GM12878 (cell line): ENCODE measurements around the gene PRDM16. TPM values are rescaled to one million over a fixed set of nuclear protein-coding genes. Genes with fewer than 3 reads are reported as not detected.

Experiments
- ATAC-seq: fragments of 200-7000 bp; cut with Tn5 transposase; 3 replicates; pipeline ENCODE4 v1.9.1; 2020; ENCODE audit warnings: mild to moderate bottlenecking, moderate library complexity
- BruUV-seq: library from RNA; stranded (reverse); fragments of 400-500 nt; replicated peaks from 2 replicates; lab custom pipeline; 2021; lab: Mats Ljungman, UMichigan
- CTCF ChIA-PET: fragments of 300-600 bp; sonication (Branson Sonifier 250); formaldehyde crosslinking; extraction: SDS; loops from one replicate; lab custom pipeline; 2021; ENCODE audit warnings: inconsistent platforms; lab: Yijun Ruan, JAX
- POLR2A ChIA-PET: fragments of 350-600 bp; formaldehyde crosslinking; extraction: SDS; loops from one replicate; lab custom pipeline; 2021; ENCODE audit warnings: inconsistent platforms; lab: Charles Lee
- RAD21 ChIA-PET: fragments of 300-600 bp; sonication (Branson Sonifier 250); formaldehyde crosslinking; loops from one replicate; lab custom pipeline; 2023; ENCODE audit warnings: antibody characterized with exemption; ENCODE audit not compliant: unreplicated experiment; lab: Charles Lee
- SMC1A ChIA-PET: fragments of 300-600 bp; sonication (Branson Sonifier 250); formaldehyde crosslinking; loops from one replicate; lab custom pipeline; 2023; ENCODE audit not compliant: unreplicated experiment, uncharacterized antibody; lab: Charles Lee
- DNase-seq: peaks from one replicate; pipeline ENCODE4 v3.0.0-alpha.2; 2011; ENCODE audit warnings: low read depth, low spot score
- FAIRE-seq: peaks from 3 replicates; lab custom pipeline; 2011; peaks lifted over from hg19 to GRCh38; lab: Jason Lieb, UNC
- H2AFZ ChIP-seq: 2 replicates; pipeline ENCODE4 v1.6.0; 2011; ENCODE audit warnings: low read depth, low read length, control low read depth; ENCODE audit not compliant: control insufficient read depth
- H3K27ac ChIP-seq: 2 replicates; pipeline ENCODE4 v1.5.1; 2011; ENCODE audit warnings: control low read depth; ENCODE audit not compliant: control insufficient read depth, insufficient read depth
- H3K27me3 ChIP-seq, 2 experiments: replicated peaks in 1 of 2; 2 replicates each; pipeline versions ENCODE4 v1.6.0 to v1.6.1; 2011; ENCODE audit warnings: low read length in 1 of 2; ENCODE audit not compliant: control insufficient read depth in 2 of 2, insufficient read depth in 2 of 2
- H3K36me3 ChIP-seq, 2 experiments: 2 replicates each; pipeline ENCODE4 v1.5.1; 2011; ENCODE audit warnings: low read length in 1 of 2; ENCODE audit not compliant: control insufficient read depth in 2 of 2, insufficient read depth in 2 of 2
- H3K4me1 ChIP-seq: 2 replicates; pipeline ENCODE4 v1.6.1; 2011; ENCODE audit warnings: mild to moderate bottlenecking, low read length, moderate library complexity, mixed read lengths; ENCODE audit not compliant: control insufficient read depth, insufficient read depth
- H3K4me2 ChIP-seq: 2 replicates; pipeline ENCODE4 v1.6.0; 2011; ENCODE audit warnings: control low read depth; ENCODE audit not compliant: control insufficient read depth, insufficient read depth
- H3K4me3 ChIP-seq: fragments of 200-600 bp; sonication (generic); 2 replicates; pipeline ENCODE4 v1.5.1; 2016
- H3K79me2 ChIP-seq: 2 replicates; pipeline ENCODE4 v1.6.0; 2011; ENCODE audit warnings: low read length; ENCODE audit not compliant: control insufficient read depth, insufficient read depth
- H3K9ac ChIP-seq: 2 replicates; pipeline ENCODE4 v1.8.0; 2011; ENCODE audit warnings: low read length, control low read depth, mixed read lengths; ENCODE audit not compliant: control insufficient read depth, insufficient read depth
- H3K9me3 ChIP-seq: replicated peaks from 3 replicates; pipeline ENCODE4 v1.5.1; 2011; ENCODE audit warnings: mild to moderate bottlenecking, low read length; ENCODE audit not compliant: control insufficient read depth, insufficient read depth
- H4K20me1 ChIP-seq: 2 replicates; pipeline ENCODE4 v1.6.0; 2011; ENCODE audit not compliant: control insufficient read depth, insufficient read depth
- BMI1 ChIP-seq: fragments of 450-650 bp; IDR thresholded peaks from 2 replicates; pipeline ENCODE4 v1.6.1; 2016; ENCODE audit warnings: mild to moderate bottlenecking, moderate library complexity, borderline replicate concordance
- CBX3 ChIP-seq: fragments of 200-600 bp; sonication (generic); IDR thresholded peaks from 2 replicates; pipeline ENCODE4 v1.6.1; 2016; ENCODE audit warnings: low read depth, borderline replicate concordance
- CEBPB ChIP-seq, 2 experiments: fragments of 150-350 bp in 1 of 2; IDR thresholded peaks; 2 replicates each; pipeline ENCODE4 v1.6.1; 2012 to 2014; ENCODE audit warnings: low read depth in 2 of 2, low read length in 2 of 2, borderline replicate concordance in 1 of 2, inconsistent platforms in 1 of 2
- CHD1 ChIP-seq: IDR thresholded peaks from 2 replicates; pipeline ENCODE4 v1.6.1; 2012; ENCODE audit warnings: low read depth, low read length, improper control_type of control experiment
- CTCF ChIP-seq, 3 experiments: IDR thresholded peaks in 2 of 3; conservative IDR thresholded peaks in 1 of 3; 2 replicates each; pipeline ENCODE4 v1.5.1; 2011; ENCODE audit warnings: low read depth in 3 of 3, low read length in 3 of 3, mild to moderate bottlenecking in 3 of 3, control low read depth in 2 of 3, moderate library complexity in 2 of 3, inconsistent platforms in 1 of 3, mixed read lengths in 1 of 3; ENCODE audit not compliant: control insufficient read depth in 2 of 3, insufficient read depth in 1 of 3; ENCODE audit errors: extremely low read depth in 1 of 3
- GATAD2B ChIP-seq: fragments of 450-650 bp; conservative IDR thresholded peaks from 2 replicates; pipeline ENCODE4 v1.6.1; 2017; ENCODE audit warnings: low read depth, mild to moderate bottlenecking, moderate library complexity
- IKZF2 ChIP-seq, 2 experiments: fragments of 450-650 bp; IDR thresholded peaks; 2 replicates each; pipeline ENCODE4 v1.6.1; 2017; ENCODE audit warnings: mild to moderate bottlenecking in 2 of 2, moderate library complexity in 2 of 2
- NR2F1 ChIP-seq: fragments of 450-650 bp; conservative IDR thresholded peaks from 2 replicates; pipeline ENCODE4 v1.6.1; 2017; ENCODE audit warnings: mild to moderate bottlenecking
- POLR2AphosphoS2 ChIP-seq: IDR thresholded peaks from 2 replicates; pipeline ENCODE4 v1.6.1; 2011; ENCODE audit warnings: low read depth, mild to moderate bottlenecking, low read length, improper control_type of control experiment, moderate library complexity
- RELA ChIP-seq: fragments of 450-650 bp; IDR thresholded peaks from 2 replicates; pipeline ENCODE4 v1.8.0; 2014; ENCODE audit warnings: borderline replicate concordance; ENCODE audit not compliant: partially characterized antibody
- WGBS: methylation state at CpG from one replicate; pipeline ENCODE4 v1.1.6; 2016; ENCODE audit warnings: low lambda C conversion rate; ENCODE audit not compliant: insufficient replicate concordance, insufficient coverage; ENCODE audit errors: missing lambda C conversion rate; 5-methylcytosine and 5-hydroxymethylcytosine counted together
- in situ Hi-C: fragments of 300-500 bp; cut with MboI; formaldehyde crosslinking; loops from 9 replicates; pipeline ENCODE4 v1.14.3; 2018; ENCODE audit warnings: mixed read lengths
- intact Hi-C: fragments of 100-400 bp; cut with micrococcal nuclease; formaldehyde crosslinking; loops from one replicate; pipeline ENCODE4 v1.14.2; 2022; ENCODE audit not compliant: unreplicated experiment
- polyA plus RNA-seq, 11 experiments: library from polyadenylated mRNA; depleted of rRNA in 4 of 11; unstranded in 6 of 11; stranded (reverse) in 5 of 11; fragments of >200 nt; fragmentation: Nextera tagmentation in 4 of 11; fragmentation: Illumina TruSeq in 1 of 11; extraction: Ambion mirVana in 4 of 11; extraction: Trizol in 1 of 11; gene quantifications; 1 replicate in 1 of 11; 2 replicates in 10 of 11; pipeline versions ENCODE4 v1.2.1 to v1.2.3, GENCODE V29; 2011 to 2016; ENCODE audit warnings: inconsistent platforms in 2 of 11, missing spikeins in 2 of 11, low read depth in 1 of 11
- total RNA-seq, 4 experiments: library from RNA; depleted of rRNA in 3 of 4; stranded (reverse); fragments of >200 nt in 3 of 4; fragmentation: Illumina TruSeq in 1 of 4; extraction: Trizol in 1 of 4; gene quantifications; 2 replicates each; pipeline versions ENCODE4 v1.2.1 to v1.2.3, GENCODE V29; 2013 to 2021
- TF ChIP-seq, protein P1 (sequence below): fragments of 450-650 bp; IDR thresholded peaks from 2 replicates; pipeline ENCODE4 v1.6.1; 2017; ENCODE audit warnings: mild to moderate bottlenecking, moderate library complexity

PRDM16 gene
- total and polyA plus RNA-seq, 10 of the 15 experiments (the other 5 are each of a cell fraction or from before 2014, with no cell fraction given), result 0.03 TPM; not detected in 9

DNA sequence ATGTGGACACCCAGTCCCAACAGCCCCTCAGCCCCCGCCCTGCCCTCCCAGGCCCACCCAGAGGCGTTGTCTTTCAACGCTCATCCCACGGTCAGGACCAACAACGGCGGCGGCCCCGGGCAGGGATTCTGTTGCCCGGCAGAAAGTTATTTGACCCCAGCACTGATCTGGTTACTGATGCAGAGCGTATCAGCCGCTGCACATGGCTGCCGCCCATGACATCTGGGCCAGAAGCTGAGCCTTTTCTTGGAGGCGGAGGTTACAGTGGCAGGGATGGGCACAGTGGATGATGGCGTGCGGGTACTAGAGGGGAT lies 258.3 kb downstream of the PRDM16 start:
- ChIA-PET RAD21 (no interaction called here), CTCF (no interaction called here), SMC1A (no interaction called here), POLR2A (no interaction called here)
- no peak overlapping the region for H2AFZ ChIP-seq
- no peaks in the 10 kb centered on the region for H3K27me3 ChIP-seq
- intact Hi-C loops (no loop called here), in situ Hi-C loops (no loop called here)
- no peak overlapping the region for H3K9ac ChIP-seq
- no peaks in the 10 kb centered on the region for H3K9me3 ChIP-seq
- no peaks in the 10 kb centered on the region for H4K20me1 ChIP-seq
- no peak overlapping the region for H3K4me2 ChIP-seq
- no TSS peak for BruUV-seq
- H3K4me3 ChIP-seq, result no peak overlapping the region
- TF ChIP-seq POLR2AphosphoS2 (no peak), CBX3 (no peak), CHD1 (no peak), RELA (no peak), IKZF2 (IDR thresholded peaks at IDR 0.05) (no peak), NR2F1 (no peak), CTCF (IDR thresholded peaks at IDR 0.05 in 2 of 3, conservative IDR thresholded peaks at IDR 0.05 in 1 of 3; ENCODE audit: control insufficient read depth in 2 of 3, extremely low read depth in 1 of 3, insufficient read depth in 1 of 3, low read depth in 3 of 3, low read length in 3 of 3) (no peak), BMI1 (no peak), CEBPB (IDR thresholded peaks at IDR 0.05; ENCODE audit: borderline replicate concordance in 1 of 2, low read depth in 2 of 2, low read length in 2 of 2) (no peak), GATAD2B (no peak)
- TF ChIP-seq, protein P1, sequence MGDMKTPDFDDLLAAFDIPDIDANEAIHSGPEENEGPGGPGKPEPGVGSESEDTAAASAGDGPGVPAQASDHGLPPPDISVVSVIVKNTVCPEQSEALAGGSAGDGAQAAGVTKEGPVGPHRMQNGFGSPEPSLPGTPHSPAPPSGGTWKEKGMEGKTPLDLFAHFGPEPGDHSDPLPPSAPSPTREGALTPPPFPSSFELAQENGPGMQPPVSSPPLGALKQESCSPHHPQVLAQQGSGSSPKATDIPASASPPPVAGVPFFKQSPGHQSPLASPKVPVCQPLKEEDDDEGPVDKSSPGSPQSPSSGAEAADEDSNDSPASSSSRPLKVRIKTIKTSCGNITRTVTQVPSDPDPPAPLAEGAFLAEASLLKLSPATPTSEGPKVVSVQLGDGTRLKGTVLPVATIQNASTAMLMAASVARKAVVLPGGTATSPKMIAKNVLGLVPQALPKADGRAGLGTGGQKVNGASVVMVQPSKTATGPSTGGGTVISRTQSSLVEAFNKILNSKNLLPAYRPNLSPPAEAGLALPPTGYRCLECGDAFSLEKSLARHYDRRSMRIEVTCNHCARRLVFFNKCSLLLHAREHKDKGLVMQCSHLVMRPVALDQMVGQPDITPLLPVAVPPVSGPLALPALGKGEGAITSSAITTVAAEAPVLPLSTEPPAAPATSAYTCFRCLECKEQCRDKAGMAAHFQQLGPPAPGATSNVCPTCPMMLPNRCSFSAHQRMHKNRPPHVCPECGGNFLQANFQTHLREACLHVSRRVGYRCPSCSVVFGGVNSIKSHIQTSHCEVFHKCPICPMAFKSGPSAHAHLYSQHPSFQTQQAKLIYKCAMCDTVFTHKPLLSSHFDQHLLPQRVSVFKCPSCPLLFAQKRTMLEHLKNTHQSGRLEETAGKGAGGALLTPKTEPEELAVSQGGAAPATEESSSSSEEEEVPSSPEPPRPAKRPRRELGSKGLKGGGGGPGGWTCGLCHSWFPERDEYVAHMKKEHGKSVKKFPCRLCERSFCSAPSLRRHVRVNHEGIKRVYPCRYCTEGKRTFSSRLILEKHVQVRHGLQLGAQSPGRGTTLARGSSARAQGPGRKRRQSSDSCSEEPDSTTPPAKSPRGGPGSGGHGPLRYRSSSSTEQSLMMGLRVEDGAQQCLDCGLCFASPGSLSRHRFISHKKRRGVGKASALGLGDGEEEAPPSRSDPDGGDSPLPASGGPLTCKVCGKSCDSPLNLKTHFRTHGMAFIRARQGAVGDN, result no peak
- no peaks in the 10 kb centered on the region for H3K4me1 ChIP-seq
- no peaks in the 10 kb centered on the region for H3K36me3 ChIP-seq
- no peak overlapping the region for H3K27ac ChIP-seq
- DNase-seq (no peak), ATAC-seq (no peak), FAIRE-seq (no peak)
- H3K79me2 ChIP-seq, result no peaks in the 10 kb centered on the region
- 30% methylated on average over 10 of the region's 15 CpGs for WGBS
